GM12878 (cell line): Measurements from ENCODE around the gene EMC1. TPM values are rescaled to one million over a fixed set of nuclear protein-coding genes. Genes with fewer than 3 reads are reported as not detected.
A peak's percentile ranks its signal among the peaks of the same experiment; 100 is the strongest.
"Not testable (repeated sequence)": the region's sequence is repeated elsewhere in the genome, so short reads cannot be mapped to it uniquely, and the experiment has no call there.

ENCODE experiments used
- ATAC-seq: fragments of 200-7000 bp; cut with Tn5 transposase; 3 replicates; pipeline ENCODE4 v1.9.1; 2020; ENCODE audit warnings: mild to moderate bottlenecking, moderate library complexity
- BruUV-seq: library from RNA; stranded (reverse); fragments of 400-500 nt; replicated peaks from 2 replicates; lab custom pipeline; 2021; lab: Mats Ljungman, UMichigan
- CTCF ChIA-PET: fragments of 300-600 bp; sonication (Branson Sonifier 250); formaldehyde crosslinking; extraction: SDS; loops from one replicate; lab custom pipeline; 2021; ENCODE audit warnings: inconsistent platforms; lab: Yijun Ruan, JAX
- POLR2A ChIA-PET: fragments of 350-600 bp; formaldehyde crosslinking; extraction: SDS; loops from one replicate; lab custom pipeline; 2021; ENCODE audit warnings: inconsistent platforms; lab: Charles Lee
- RAD21 ChIA-PET: fragments of 300-600 bp; sonication (Branson Sonifier 250); formaldehyde crosslinking; loops from one replicate; lab custom pipeline; 2023; ENCODE audit warnings: antibody characterized with exemption; ENCODE audit not compliant: unreplicated experiment; lab: Charles Lee
- SMC1A ChIA-PET: fragments of 300-600 bp; sonication (Branson Sonifier 250); formaldehyde crosslinking; loops from one replicate; lab custom pipeline; 2023; ENCODE audit not compliant: unreplicated experiment, uncharacterized antibody; lab: Charles Lee
- DNase-seq: peaks from one replicate; pipeline ENCODE4 v3.0.0-alpha.2; 2011; ENCODE audit warnings: low read depth, low spot score
- FAIRE-seq: peaks from 3 replicates; lab custom pipeline; 2011; peaks lifted over from hg19 to GRCh38; lab: Jason Lieb, UNC
- H2AFZ ChIP-seq: 2 replicates; pipeline ENCODE4 v1.6.0; 2011; ENCODE audit warnings: low read depth, low read length, control low read depth; ENCODE audit not compliant: control insufficient read depth
- H3K27ac ChIP-seq: 2 replicates; pipeline ENCODE4 v1.5.1; 2011; ENCODE audit warnings: control low read depth; ENCODE audit not compliant: control insufficient read depth, insufficient read depth
- H3K27me3 ChIP-seq, 2 experiments: replicated peaks in 1 of 2; 2 replicates each; pipeline versions ENCODE4 v1.6.0 to v1.6.1; 2011; ENCODE audit warnings: low read length in 1 of 2; ENCODE audit not compliant: control insufficient read depth in 2 of 2, insufficient read depth in 2 of 2
- H3K36me3 ChIP-seq, 2 experiments: 2 replicates each; pipeline ENCODE4 v1.5.1; 2011; ENCODE audit warnings: low read length in 1 of 2; ENCODE audit not compliant: control insufficient read depth in 2 of 2, insufficient read depth in 2 of 2
- H3K4me1 ChIP-seq: 2 replicates; pipeline ENCODE4 v1.6.1; 2011; ENCODE audit warnings: mild to moderate bottlenecking, low read length, moderate library complexity, mixed read lengths; ENCODE audit not compliant: control insufficient read depth, insufficient read depth
- H3K4me2 ChIP-seq: 2 replicates; pipeline ENCODE4 v1.6.0; 2011; ENCODE audit warnings: control low read depth; ENCODE audit not compliant: control insufficient read depth, insufficient read depth
- H3K4me3 ChIP-seq: fragments of 200-600 bp; sonication (generic); 2 replicates; pipeline ENCODE4 v1.5.1; 2016
- H3K79me2 ChIP-seq: 2 replicates; pipeline ENCODE4 v1.6.0; 2011; ENCODE audit warnings: low read length; ENCODE audit not compliant: control insufficient read depth, insufficient read depth
- H3K9ac ChIP-seq: 2 replicates; pipeline ENCODE4 v1.8.0; 2011; ENCODE audit warnings: low read length, control low read depth, mixed read lengths; ENCODE audit not compliant: control insufficient read depth, insufficient read depth
- H3K9me3 ChIP-seq: replicated peaks from 3 replicates; pipeline ENCODE4 v1.5.1; 2011; ENCODE audit warnings: mild to moderate bottlenecking, low read length; ENCODE audit not compliant: control insufficient read depth, insufficient read depth
- H4K20me1 ChIP-seq: 2 replicates; pipeline ENCODE4 v1.6.0; 2011; ENCODE audit not compliant: control insufficient read depth, insufficient read depth
- BCL11A ChIP-seq: IDR thresholded peaks from 2 replicates; pipeline ENCODE4 v1.6.1; 2011; ENCODE audit warnings: low read depth, low read length
- POLR2AphosphoS2 ChIP-seq: IDR thresholded peaks from 2 replicates; pipeline ENCODE4 v1.6.1; 2011; ENCODE audit warnings: low read depth, mild to moderate bottlenecking, low read length, improper control_type of control experiment, moderate library complexity
- SRF ChIP-seq, 2 experiments: IDR thresholded peaks; 2 replicates each; pipeline ENCODE4 v1.6.1; 2011; ENCODE audit warnings: low read depth in 2 of 2, low read length in 2 of 2, mild to moderate bottlenecking in 1 of 2, moderate library complexity in 1 of 2
- WGBS: methylation state at CpG from one replicate; pipeline ENCODE4 v1.1.6; 2016; ENCODE audit warnings: low lambda C conversion rate; ENCODE audit not compliant: insufficient replicate concordance, insufficient coverage; ENCODE audit errors: missing lambda C conversion rate; 5-methylcytosine and 5-hydroxymethylcytosine counted together
- in situ Hi-C: fragments of 300-500 bp; cut with MboI; formaldehyde crosslinking; loops from 9 replicates; pipeline ENCODE4 v1.14.3; 2018; ENCODE audit warnings: mixed read lengths
- intact Hi-C: fragments of 100-400 bp; cut with micrococcal nuclease; formaldehyde crosslinking; loops from one replicate; pipeline ENCODE4 v1.14.2; 2022; ENCODE audit not compliant: unreplicated experiment
- polyA plus RNA-seq, 11 experiments: library from polyadenylated mRNA; depleted of rRNA in 4 of 11; unstranded in 6 of 11; stranded (reverse) in 5 of 11; fragments of >200 nt; fragmentation: Nextera tagmentation in 4 of 11; fragmentation: Illumina TruSeq in 1 of 11; extraction: Ambion mirVana in 4 of 11; extraction: Trizol in 1 of 11; gene quantifications; 1 replicate in 1 of 11; 2 replicates in 10 of 11; pipeline versions ENCODE4 v1.2.1 to v1.2.3, GENCODE V29; 2011 to 2016; ENCODE audit warnings: inconsistent platforms in 2 of 11, missing spikeins in 2 of 11, low read depth in 1 of 11
- total RNA-seq, 4 experiments: library from RNA; depleted of rRNA in 3 of 4; stranded (reverse); fragments of >200 nt in 3 of 4; fragmentation: Illumina TruSeq in 1 of 4; extraction: Trizol in 1 of 4; gene quantifications; 2 replicates each; pipeline versions ENCODE4 v1.2.1 to v1.2.3, GENCODE V29; 2013 to 2021
- TF ChIP-seq, protein P1 (sequence below): IDR thresholded peaks from 2 replicates; pipeline ENCODE4 v1.6.1; 2011; ENCODE audit warnings: mild to moderate bottlenecking, low read depth, low read length, moderate library complexity; ENCODE audit not compliant: insufficient replicate concordance

The EMC1 gene
- total and polyA plus RNA-seq, 10 of the 15 experiments (the other 5 are each of a cell fraction or from before 2014, with no cell fraction given) = 12.2 to 43.6 (median 20.6) TPM

DNA sequence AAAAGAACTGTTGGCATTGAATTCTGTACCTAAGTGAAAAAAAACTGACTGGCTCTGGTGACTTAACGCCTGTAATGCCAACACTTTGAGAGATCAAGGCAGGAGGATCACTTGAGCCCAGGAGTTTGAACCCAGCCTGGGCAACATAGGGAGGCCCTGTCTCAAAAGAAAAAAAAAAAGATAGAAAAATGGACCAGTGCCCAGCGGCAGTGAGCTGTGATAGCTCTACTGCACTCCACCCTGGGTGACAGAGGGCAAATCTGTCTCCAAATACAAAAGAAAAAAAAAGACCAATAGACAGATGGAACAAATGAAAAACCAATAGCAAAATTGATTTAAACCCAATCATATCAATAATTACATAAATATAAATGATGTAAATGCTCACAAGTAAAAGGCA is 37.9 kb upstream of the EMC1 start:
- DNase-seq (no peak), ATAC-seq (no peak), FAIRE-seq (no peak)
- Histone ChIP-seq H3K9me3 (no peaks in the 10 kb centered on the region; the same call in 1 of the 3 replicates), H4K20me1 (no peaks in the 10 kb centered on the region), H3K27me3 (peaks cover 0 to 2% of the 10 kb centered on the region in 2 experiments; a peak in 2 of 4 replicates), H3K4me2 (no peak overlapping the region), H3K4me3 (no peak overlapping the region), H3K4me1 (no peaks in the 10 kb centered on the region), H3K27ac (no peak overlapping the region), H3K79me2 (no peaks in the 10 kb centered on the region), H3K36me3 (no peaks in the 10 kb centered on the region), H2AFZ (no peak overlapping the region), H3K9ac (no peak overlapping the region)
- no TSS peak for BruUV-seq
- CTCF ChIA-PET = no interaction called here
- WGBS = 78% methylated on average over 2 of the region's 2 CpGs
- SMC1A ChIA-PET = no interaction called here
- POLR2A ChIA-PET = no interaction called here
- TF ChIP-seq BCL11A = no peak
- TF ChIP-seq, protein P1, sequence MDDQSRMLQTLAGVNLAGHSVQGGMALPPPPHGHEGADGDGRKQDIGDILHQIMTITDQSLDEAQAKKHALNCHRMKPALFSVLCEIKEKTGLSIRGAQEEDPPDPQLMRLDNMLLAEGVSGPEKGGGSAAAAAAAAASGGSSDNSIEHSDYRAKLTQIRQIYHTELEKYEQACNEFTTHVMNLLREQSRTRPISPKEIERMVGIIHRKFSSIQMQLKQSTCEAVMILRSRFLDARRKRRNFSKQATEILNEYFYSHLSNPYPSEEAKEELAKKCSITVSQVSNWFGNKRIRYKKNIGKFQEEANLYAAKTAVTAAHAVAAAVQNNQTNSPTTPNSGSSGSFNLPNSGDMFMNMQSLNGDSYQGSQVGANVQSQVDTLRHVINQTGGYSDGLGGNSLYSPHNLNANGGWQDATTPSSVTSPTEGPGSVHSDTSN = no peak
- TF ChIP-seq SRF (IDR thresholded peaks at IDR 0.05; ENCODE audit: low read depth in 2 of 2, low read length in 2 of 2) = no peak
- TF ChIP-seq POLR2AphosphoS2 = no peak
- in situ Hi-C loops = no loop called here
- intact Hi-C loops = no loop called here
- RAD21 ChIA-PET = no interaction called here

DNA sequence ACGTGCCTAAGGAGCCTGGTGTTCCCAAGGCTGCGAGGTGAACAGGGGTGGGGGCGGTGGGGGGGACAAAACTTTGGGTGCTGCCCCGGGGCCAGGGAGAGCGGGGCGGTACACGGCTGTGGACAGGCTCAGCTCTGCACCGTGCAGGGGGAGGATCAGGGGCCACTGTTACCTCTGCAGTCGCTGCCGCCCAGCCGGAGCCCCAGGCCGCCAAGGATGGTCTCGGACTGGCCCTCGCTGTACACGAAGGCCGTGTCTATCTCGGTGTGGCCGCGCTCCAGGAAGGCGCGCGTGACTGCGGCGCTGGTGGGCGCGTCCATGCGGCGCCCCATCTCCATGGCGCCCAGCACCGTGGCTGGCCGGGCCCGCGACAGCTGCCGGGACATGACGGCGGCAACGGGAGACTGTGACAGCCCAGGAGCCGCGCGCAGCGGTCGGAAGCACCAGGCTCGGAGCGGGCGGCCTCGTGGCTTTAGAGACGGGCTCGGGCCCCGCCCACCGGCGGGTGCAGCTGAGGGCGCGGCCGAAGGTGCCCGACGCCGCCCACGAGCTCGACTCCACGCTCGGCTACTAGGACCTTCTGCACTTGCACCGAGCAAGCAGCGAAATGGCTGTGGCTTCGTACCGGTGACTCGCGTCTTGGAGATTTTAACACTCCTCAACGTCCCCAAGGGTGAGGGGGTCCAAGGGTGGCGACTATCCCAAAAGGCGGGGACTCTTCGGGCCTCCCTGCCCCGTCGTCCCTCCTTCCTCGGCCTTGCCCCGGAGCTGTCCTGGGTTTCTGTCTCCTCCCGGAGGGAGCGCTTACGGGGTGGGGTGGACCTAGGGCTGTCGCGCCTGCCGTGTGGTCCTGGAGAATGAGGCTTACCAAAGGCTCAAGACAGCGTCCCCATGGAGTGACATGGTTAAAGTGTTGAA is 37.3 kb upstream of the EMC1 start, which contains the start of gene AKR7A3:
AKR7A3 (minus strand) TSS at position 447 of the 918 bp plus-strand sequence; CDS start at position 386, 61 bp downstream.
- 33% methylated on average over 58 of the region's 82 CpGs for WGBS
- H3K79me2 ChIP-seq, H3K36me3 ChIP-seq, SMC1A ChIA-PET, CTCF ChIA-PET, H3K4me1 ChIP-seq, H3K9me3 ChIP-seq, BruUV-seq, H3K27me3 ChIP-seq, H3K9ac ChIP-seq, H4K20me1 ChIP-seq, H2AFZ ChIP-seq, intact Hi-C loops, RAD21 ChIA-PET, H3K27ac ChIP-seq, H3K4me3 ChIP-seq, FAIRE-seq, DNase-seq, in situ Hi-C loops: not testable (repeated sequence)
- peak; percentile 77 for ATAC-seq
- H3K4me2 ChIP-seq = peak within 1 kb of the TSS; percentile 30; the same call in 1 of the 2 replicates
- POLR2A ChIA-PET = interaction anchor here (0.6 kb wide), 1 partner anchor 28 kb away, joined by 8 read pairs; no protein-coding TSS in a partner anchor
